Measurements from ENCODE around the gene ATF6. TPM values are rescaled to one million over a fixed set of nuclear protein-coding genes. Genes with fewer than 3 reads are reported as not detected.
"Not testable (repeated sequence)": the region's sequence is repeated elsewhere in the genome, so short reads cannot be mapped to it uniquely, and the experiment has no call there.

The ATF6 gene
- total RNA-seq: 31.0 TPM

- DNase-seq: peak; percentile 82
Observed at GRCh38 chr1:161766102-161766981, at the start of gene ATF6. ATF6 (plus strand) TSS chr1:161766320; CDS start chr1:161766361, 41 bp downstream.

- no peak for DNase-seq
Observed at GRCh38 chr1:161718559-161719324, 47.4 kb upstream of the ATF6 start.

GRCh38 chr1:161719325-161719611 lies 46.9 kb upstream of the ATF6 start:
- DNase-seq: no peak

- no peak for DNase-seq
Observed at GRCh38 chr1:161720422-161720821, 45.7 kb upstream of the ATF6 start.

- no peak for DNase-seq
Observed at GRCh38 chr1:161720956-161721737, 45.0 kb upstream of the ATF6 start, which contains the start of gene FCRLB. FCRLB (plus strand) TSS chr1:161721544; CDS start chr1:161722673, 1,129 bp downstream.

- no peak for DNase-seq
Observed at GRCh38 chr1:161721738-161722343, 44.3 kb upstream of the ATF6 start.

GRCh38 chr1:161722406-161722805 lies 43.7 kb upstream of the ATF6 start:
- DNase-seq: no peak

GRCh38 chr1:161723459-161724141 lies 42.5 kb upstream of the ATF6 start:
- no peak for DNase-seq

GRCh38 chr1:161725258-161725907 lies 40.7 kb upstream of the ATF6 start:
- DNase-seq: not testable (repeated sequence)

GRCh38 chr1:161725908-161726472 lies 40.1 kb upstream of the ATF6 start:
- DNase-seq: peak; percentile 44

GRCh38 chr1:161726473-161727255 lies 39.5 kb upstream of the ATF6 start:
- DNase-seq: peak; percentile 77

GRCh38 chr1:161727256-161727924 lies 38.7 kb upstream of the ATF6 start:
- no peak for DNase-seq

- DNase-seq: no peak
Observed at GRCh38 chr1:161728376-161729226, 37.5 kb upstream of the ATF6 start.

GRCh38 chr1:161730050-161730564 lies 36.0 kb upstream of the ATF6 start:
- DNase-seq: no peak

- DNase-seq: no peak
Observed at GRCh38 chr1:161731241-161731640, 34.9 kb upstream of the ATF6 start.

- no peak for DNase-seq
Observed at GRCh38 chr1:161731981-161732718, 34.0 kb upstream of the ATF6 start.

GRCh38 chr1:161733526-161733925 lies 32.6 kb upstream of the ATF6 start:
- no peak for DNase-seq
